ENCODE data around the gene RTN4R.

- no peak for TF ChIP-seq CTCF (IDR thresholded peaks at IDR 0.05; ENCODE audit: low read depth, low read length)
- peak; percentile 33 for TF ChIP-seq POLR2A (IDR thresholded peaks at IDR 0.05; ENCODE audit: extremely low read depth, insufficient read length)
- TF ChIP-seq MYC (IDR thresholded peaks at IDR 0.05; ENCODE audit: low read depth, low read length), result no peak
- TF ChIP-seq MAX (IDR thresholded peaks at IDR 0.05; ENCODE audit: low read depth, low read length), result 0 out of 2 replicates have a peak, but pooled peaks have one; percentile 32
Measured at GRCh38 chr22:20243537-20244249, 24.4 kb downstream of the RTN4R start.

All from NB4 (cell line).